GM21526 (cell line): ENCODE measurements around the gene CALU.

Source experiments
- ATAC-seq: cut with Tn5 transposase; IDR thresholded peaks from one replicate; pipeline ENCODE4 v1.9.1; 2021; ENCODE audit warnings: moderate library complexity; ENCODE audit not compliant: unreplicated experiment, low FRiP score

The CALU gene

DNA sequence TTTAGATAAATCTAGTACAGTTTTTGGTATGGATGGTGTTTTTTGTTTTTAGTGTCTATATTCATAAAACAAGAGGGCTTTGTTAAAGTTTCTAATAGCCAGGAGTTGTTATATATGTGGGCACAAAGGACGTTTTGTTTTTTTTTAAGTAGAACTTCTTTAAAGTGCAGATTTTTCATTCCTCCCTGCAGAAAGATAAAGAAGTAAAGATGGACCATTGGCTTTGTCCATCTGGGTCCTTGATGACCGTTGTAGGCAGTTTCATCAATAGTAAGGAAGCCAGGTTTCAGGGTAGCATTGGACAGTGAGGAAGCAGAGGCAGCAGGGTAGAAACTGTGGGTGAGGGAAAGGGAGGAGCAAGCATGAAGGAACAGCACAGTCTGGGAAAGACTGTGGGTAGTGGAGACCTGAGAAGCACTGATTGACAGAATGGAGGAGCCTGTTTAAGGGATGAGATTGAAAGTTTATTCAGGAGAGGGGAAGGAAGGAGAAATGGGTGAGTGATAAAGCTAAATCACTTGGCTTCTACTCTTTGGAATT is 5.3 kb downstream of the CALU start:
- no peak for ATAC-seq

DNA sequence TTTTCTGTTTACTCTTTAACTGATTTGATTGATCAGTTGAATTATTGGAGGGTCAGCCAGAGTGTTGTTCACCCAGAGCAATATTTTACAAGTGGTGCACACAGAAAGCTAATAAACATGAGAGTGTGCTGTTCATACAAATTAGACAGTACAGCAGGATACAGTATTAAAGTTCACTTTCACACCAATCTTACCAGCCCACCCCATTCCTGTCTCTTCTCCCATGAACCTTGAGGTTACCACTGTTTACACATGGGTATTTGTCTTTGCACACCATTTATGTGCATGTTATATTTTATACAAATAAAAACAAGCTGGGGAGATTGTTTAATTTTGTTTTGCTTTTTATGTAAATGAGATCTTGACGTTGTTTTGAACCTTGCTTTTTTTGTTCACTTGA is 6.5 kb downstream of the CALU start:
- ATAC-seq = no peak

DNA sequence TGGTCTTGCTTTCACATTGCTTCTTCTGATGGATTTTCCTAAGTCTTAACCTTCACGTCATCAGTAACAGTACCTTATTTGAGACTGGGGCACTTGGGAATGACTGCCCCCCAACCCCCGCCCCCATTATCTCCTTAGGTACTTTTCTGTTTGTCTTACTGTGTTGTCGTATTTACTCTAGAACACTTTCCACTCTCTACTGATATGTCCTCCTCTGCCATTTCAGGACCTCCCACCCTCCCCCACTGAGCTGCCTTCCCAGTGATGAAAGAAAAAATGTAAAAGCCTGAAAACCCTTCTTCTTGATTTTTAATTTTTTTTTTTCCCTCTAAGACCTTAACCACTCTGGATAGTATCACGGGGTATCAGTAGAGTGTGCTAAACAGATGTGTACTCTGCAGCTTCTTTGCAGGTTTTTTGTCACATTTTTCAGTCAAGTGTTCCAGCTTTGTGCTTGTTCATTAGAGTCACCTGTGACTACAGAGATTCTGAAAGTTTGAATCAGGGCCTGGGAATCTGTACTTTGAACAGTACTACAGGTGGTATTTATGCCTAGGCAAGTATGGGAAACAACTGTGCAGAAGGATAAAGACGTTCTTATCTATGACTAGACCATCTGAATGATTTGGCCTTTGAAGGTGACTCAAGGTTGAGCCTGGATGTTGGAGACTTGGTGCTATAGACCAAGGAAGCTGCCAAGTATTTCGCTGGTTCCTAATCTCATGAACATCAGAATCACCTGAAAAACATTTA is 8.3 kb downstream of the CALU start:
- ATAC-seq = no peak

DNA sequence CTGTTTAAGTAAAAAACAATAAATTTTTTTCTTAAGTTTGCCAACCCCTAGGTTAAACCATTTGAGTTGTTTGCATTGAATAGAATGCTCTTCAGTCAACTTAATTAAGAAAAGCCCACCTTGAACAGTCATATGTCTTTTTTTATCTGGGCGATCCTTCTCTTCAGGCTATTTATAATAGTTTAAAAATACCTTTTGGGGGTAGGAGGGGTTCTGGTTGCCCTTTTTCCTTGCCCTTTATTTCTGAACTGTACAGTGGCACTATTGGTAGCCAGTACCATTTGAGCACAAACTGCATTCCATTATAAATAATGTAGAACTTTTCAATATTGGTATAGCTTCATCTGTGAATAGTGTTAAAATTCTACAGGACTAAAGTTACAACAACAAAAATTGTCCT is 13.1 kb downstream of the CALU start:
- no peak for ATAC-seq

DNA sequence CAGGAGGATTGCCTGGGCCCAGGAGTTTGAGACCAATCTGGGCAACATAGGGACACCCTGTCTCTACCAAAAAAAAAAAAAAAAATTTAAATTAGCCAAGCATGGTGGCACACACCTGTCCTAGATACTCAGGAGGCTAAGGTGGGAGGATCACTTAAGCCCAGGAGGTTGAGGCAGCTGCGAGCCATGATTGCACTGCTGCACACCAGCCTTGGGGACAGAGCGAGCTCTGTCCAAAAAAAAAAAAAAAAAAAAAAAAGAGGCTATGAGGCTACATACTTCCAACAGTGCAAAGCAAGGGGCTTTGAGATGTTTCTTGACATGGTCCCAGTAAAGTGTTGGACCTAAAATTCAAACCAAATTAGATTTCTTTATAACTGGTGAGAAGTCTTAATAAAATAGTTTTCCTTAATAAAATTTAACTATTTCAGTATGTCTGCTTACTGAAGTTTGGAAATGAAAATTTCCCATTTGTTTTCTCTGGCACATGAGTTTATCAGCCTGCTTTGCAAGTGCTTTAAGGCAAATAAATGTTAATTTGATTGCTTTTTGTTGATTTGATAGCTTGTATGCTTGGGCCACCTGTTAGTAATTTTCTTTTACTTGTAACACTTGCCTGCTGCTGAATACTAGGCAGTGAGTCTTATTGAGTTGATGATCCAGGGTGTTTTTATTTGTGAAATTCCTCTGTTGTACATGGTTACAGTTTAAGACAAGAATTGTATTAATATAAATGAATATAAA is 16.1 kb downstream of the CALU start:
- no peak for ATAC-seq

DNA sequence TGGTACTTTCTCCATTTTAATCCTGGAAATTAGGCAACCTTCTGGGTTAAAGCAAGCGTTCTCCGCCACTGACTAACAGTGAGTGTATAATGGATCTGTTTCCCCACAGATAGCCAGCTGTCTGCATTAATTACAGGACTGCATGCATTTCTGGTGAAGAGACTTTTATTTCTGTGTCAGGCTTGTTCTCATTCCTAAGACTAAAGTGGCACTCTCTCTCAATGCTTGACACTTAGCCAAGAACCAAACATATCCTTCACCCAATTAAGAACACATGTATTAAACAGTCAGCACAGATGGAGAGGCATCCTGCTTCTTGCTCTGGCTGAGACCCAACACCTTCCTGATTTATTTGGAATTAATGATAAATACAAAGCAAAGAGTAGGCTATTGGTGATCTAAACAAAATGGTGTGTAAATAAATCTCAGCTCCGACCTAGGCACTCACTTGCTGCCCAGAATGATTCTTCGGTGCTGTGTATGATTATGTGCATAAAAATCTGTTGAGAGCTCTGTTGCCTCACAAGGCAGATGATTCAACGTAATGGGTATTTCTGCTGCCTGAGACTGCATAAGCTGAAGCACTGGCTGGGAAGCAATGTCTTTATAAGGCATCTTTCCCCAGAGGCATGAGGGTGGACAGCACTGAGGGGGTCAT is 16.8 kb downstream of the CALU start:
- no peak for ATAC-seq

DNA sequence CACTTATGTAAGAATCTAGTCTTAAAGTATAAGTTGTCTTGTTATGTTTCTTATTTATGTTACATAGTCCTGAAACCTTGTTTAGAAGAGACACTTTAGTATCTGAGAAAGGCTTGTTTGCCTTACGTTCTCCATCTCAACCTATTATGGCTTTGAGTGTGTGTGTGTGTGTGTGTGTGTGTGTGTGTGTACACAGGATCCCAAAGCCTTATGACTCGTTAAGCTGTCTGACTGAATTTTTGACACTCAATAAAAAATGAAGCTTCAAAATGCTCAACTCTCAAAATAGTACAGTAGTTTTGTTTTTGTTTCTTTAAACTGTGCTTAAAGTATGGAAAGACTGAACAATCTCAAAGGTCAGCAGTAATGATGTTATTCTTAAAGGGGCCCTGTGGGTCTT is 18.0 kb downstream of the CALU start:
- no peak for ATAC-seq

DNA sequence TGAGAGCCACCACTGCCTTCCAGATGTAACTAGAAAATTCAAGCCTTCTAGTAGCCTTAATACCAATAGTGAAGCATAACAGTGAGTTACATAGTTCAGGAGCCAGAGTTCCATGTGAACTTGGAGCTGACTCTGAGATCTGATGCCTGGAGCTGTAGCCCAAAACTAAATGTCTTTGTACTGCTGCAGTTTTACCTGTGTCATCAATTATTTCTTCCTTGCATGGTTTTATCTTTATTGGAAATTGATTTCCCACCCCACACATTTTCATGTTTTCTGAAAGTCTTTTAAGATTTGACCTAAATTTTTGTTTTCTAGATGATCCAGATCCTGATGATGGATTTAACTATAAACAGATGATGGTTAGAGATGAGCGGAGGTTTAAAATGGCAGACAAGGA is 19.4 kb downstream of the CALU start:
- ATAC-seq = no peak

DNA sequence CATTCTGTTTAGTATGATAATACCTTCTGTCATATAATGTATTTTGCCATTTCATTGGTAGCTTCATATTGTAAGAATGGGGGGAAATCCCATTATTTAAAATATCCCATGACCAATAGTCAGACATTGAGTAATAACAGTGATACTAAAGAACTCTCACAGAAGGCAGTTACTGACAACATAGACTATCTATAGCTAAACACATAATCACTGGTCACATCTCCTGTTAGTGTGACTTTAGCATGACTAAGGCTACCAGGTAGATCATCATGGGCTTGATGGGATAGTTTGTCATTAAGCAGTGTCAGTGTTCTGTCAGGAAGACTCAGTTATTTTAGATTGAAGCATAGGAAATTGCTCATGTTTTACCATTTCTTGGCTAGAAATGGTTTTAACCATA is 20.1 kb downstream of the CALU start:
- no peak for ATAC-seq

DNA sequence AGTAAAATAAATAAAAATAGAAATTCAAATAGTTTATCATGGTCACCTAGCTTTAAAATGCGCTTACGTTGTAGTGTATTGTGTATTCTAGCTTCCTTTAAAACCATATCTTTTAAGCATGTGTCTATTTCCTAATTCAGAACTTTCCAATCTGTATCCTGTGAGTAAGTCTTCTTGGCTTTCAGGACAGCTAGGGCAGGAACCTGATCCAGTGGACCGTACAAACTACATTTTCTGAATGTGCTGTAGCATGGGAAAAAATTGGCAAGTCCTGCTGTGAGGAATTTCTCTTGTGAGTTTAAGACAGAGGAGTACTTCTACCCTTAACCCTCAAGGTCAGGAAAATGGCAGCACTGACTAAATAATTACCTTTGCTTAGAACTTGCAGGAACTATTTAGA is 24.4 kb downstream of the CALU start:
- ATAC-seq = no peak

DNA sequence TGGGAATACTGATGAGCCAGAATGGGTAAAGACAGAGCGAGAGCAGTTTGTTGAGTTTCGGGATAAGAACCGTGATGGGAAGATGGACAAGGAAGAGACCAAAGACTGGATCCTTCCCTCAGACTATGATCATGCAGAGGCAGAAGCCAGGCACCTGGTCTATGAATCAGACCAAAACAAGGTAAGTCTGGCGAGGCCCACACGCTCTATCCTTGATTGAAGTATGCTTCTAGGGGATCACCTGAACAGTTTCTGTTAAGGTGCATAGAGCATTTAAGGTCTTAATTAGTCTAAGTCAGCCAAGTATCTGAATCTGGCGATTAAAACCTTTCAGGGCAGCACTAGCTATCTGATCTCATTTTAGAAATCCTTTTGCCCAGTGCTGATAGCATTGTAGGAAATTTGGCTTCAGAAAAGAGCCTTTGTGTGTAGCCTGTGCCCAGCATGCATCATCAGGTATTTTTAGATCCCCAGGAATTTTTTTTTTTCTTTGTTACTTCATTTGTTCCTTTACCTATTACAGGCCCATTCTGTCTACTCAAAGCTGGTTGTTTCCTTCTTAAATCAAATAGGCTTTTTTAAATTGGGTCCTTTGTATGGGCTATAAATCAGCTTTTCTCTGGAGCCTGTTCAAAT is 28.4 kb downstream of the CALU start:
- no peak for ATAC-seq

DNA sequence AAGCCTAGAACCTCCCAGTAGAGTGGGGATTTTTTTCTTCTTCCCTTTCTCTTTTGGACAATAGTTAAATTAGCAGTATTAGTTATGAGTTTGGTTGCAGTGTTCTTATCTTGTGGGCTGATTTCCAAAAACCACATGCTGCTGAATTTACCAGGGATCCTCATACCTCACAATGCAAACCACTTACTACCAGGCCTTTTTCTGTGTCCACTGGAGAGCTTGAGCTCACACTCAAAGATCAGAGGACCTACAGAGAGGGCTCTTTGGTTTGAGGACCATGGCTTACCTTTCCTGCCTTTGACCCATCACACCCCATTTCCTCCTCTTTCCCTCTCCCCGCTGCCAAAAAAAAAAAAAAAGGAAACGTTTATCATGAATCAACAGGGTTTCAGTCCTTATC is 31.1 kb downstream of the CALU start:
- no peak for ATAC-seq

DNA sequence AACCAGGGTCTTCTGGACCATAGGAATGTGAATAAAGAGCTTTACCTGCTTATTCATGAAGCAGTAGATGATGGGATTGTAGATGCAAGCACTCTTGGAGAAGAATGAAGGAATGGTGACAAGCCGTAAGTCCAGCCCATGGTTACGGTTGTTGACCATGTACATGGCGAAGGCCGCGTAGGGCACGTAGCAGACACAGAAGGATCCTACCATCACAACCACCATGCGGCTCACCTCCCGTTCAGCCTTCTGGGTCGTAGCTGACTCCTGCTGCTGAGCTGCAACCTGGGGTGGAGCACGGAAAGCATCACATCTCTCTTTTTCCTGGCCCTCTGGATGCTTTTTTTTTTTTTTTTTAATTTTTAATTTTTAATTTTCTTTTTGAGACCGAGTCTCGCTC is 34.4 kb downstream of the CALU start:
- ATAC-seq = no peak

DNA sequence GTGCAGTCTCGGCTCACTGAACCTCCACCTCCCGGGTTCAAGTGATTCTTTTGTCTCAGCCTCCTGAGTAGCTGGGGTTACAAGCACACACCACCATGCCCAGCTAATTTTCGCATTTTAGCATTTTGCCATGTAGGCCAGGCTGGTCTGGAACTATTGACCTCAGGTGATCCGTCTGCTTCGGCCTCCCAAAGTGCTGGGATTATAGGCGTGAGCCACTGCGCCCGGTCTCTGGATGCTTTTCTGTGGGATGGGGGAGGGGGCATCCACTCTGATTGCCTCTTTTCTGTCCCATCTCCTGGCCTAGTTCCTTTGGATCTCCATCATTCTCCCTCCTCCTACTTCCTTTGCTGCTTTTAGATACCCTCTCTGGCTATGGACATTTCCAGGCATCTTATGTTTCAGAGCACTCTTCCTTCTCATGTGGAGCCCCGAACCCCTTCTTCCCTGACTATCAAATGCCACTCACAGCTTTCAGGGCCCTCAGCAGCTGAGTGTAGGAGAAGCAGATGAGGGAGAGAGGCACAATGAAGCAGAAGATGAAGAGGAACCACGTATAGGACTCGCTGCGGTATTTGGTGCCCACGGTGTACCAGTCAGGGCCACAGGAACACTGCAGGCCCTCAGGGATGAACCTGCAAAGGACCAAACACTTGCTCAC is 35.0 kb downstream of the CALU start:
- ATAC-seq = no peak

DNA sequence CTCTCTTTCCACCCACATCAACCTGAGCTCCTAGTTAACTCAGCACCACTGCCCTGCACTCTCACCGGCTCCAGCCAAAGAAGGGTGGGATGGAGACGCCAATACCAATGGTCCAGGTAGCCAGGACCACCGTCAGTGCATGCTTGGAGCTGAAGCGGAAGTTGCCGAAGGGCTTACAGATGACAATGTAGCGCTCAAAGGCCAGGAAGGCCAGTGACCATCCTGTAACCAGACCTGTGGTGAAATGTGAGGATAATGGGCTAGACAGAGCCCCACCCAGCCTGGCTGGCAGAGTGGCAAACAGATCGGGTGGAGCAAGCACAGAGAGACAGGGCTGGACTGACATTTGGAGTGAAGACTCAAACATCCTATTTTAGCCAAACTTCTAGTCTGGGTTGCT is 35.8 kb downstream of the CALU start:
- ATAC-seq = no peak

DNA sequence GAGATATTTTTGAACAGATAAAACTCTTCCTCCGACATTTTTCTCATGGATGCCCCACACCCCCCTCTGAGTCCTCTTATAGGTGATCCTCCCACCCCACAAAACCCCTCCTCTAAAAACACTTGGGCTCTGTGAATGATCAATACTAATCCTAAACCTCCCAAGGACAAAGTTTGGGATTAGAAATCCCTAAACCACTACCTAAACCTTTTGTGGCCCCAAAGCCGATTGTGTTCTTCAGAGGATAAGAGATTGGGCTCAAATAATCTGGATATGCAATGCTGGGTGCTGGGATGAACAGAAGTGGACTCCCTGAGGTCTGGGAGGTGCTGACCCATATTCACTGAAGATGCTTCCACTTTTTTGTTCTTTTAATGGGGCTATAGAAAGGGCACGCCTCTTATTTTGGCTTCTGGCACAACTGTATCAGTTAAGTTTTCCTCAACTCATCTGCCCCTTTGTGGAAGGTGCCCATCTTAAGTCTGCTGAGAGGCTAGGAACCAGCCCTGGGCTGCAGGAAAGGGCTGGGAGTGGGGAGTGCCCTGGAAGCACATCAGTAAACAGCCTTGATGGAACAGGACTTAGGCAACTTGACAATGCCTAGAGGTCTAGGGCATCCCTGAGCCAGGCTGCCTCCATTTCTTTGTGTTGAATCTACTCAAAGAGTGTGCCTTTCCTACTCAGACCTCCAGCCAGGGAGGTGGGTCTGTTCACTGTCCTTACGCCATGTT is 36.8 kb downstream of the CALU start, which contains the start of gene OPN1SW:
TSS of gene OPN1SW (minus strand) at position 51 of the 731 bp plus-strand sequence. CDS start at position 38, 13 bp downstream.
- ATAC-seq = no peak

DNA sequence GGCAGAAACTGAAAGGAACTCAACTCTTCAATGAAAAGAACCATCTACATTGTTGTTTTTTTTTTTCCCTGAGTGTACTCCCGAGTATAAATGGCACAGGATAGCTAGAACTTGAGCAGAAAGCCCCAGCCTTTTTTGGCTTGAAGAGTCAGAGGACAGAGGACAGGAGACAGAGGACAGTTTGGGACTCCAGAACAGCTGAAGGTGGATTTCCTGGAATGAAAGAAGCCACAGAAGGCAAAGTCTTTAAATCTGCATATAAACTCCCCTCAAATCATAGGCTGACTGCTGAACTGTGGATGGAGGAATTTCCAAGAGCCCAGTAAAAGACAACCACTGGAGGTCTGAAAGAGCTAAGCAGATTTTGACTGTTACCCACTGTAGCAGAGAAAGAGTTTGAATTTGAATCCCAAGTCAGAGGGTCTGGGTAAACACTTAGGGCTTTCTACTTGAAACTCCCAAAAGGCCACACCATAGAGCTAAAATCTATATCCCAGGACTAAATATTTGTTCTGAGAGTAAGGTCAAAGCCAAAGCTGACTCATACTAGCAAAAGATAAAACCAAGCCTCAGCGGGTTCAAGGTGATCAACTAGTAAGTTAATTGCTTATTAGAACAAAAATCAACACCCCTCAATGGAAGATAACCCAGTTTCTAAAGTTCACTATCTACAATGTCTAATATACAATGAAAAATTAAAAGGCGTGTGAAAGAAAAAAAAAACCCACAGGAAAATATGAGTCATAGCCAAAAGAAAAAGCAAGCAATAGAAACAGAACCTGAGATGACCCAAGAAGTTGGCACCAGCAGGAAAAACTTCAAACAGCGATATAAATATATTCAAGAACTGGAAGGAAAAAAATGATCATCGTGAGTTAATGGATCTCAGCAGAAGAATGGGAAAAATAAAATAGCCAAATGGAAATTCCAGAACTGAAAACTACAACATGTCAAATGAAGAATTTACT is 38.3 kb downstream of the CALU start:
- no peak for ATAC-seq

DNA sequence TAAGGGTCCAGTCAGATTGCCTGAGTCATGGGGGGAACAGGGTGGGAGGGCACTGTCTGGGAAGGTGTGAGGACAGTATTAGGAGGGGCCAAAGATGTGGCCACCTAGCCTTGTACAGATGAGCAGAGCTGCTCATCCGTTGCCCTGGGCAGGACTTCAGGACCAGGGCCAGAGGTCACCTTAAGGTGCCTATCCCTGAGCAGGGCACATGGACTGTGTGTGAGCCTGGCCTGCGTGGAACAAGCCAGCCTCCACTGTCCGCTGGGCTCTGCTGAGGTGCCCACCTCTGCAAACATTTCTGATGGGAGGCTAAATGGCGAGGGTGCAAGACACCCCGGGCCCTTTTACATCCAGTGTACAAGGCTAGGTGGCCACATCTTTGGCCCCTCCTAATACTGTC is 39.8 kb downstream of the CALU start:
- no peak for ATAC-seq

DNA sequence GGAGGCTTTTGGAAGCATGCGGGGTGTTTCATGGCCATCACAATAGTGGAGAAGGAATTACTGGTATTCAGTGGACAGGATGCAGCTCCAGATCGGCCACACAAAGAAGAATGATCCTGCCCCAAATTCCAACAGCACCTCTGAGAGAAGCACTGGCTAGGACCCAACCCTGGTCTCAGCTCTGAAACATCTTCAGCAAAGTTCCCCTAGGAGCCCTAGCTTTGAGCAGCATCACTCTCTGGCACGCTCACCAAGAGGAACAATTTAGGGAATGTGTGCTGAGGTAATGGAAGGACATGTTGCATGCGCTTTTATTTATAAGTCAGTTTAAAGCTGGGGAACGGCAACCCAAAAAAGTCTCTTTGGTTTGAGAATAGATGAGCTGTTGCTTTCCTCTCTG is 42.0 kb downstream of the CALU start:
- ATAC-seq = no peak
